HG02973 (cell line): Measurements from ENCODE around the gene CFAP74.
"Not testable (repeated sequence)": the region's sequence is repeated elsewhere in the genome, so short reads cannot be mapped to it uniquely, and the experiment has no call there.

Source experiments
- ATAC-seq: cut with Tn5 transposase; IDR thresholded peaks from one replicate; pipeline ENCODE4 v1.9.1; 2021; ENCODE audit warnings: moderate library complexity; ENCODE audit not compliant: unreplicated experiment

The CFAP74 gene

GRCh38 chr1:1883890-1884289 lies 119.7 kb downstream of the CFAP74 start:
- not testable (repeated sequence) for ATAC-seq

- ATAC-seq: no peak
Measured at GRCh38 chr1:1883092-1883873, 120.3 kb downstream of the CFAP74 start.

GRCh38 chr1:1881727-1882126 lies 121.9 kb downstream of the CFAP74 start:
- ATAC-seq: no peak

- no peak for ATAC-seq
Measured at GRCh38 chr1:1880617-1881312, 122.8 kb downstream of the CFAP74 start.

GRCh38 chr1:1879942-1880341 lies 123.6 kb downstream of the CFAP74 start:
- no peak for ATAC-seq

- ATAC-seq: no peak
Measured at GRCh38 chr1:1877865-1878436, 125.6 kb downstream of the CFAP74 start.

GRCh38 chr1:1876335-1876930 lies 127.2 kb downstream of the CFAP74 start:
- no peak for ATAC-seq

- ATAC-seq: no peak
Measured at GRCh38 chr1:1875932-1876331, 127.7 kb downstream of the CFAP74 start.

GRCh38 chr1:1874901-1875300 lies 128.7 kb downstream of the CFAP74 start:
- ATAC-seq: no peak

GRCh38 chr1:1873186-1873585 lies 130.4 kb downstream of the CFAP74 start:
- ATAC-seq: no peak

GRCh38 chr1:1872329-1872994 lies 131.1 kb downstream of the CFAP74 start:
- no peak for ATAC-seq
